SU-DHL-6 (cell line): ENCODE measurements around the gene PRKN.

Experiments used
- EZH2phosphoT487 ChIP-seq: fragments of 200-600 bp; sonication (generic), shearing (Covaris generic); conservative IDR thresholded peaks from 2 replicates; pipeline ENCODE4 v1.6.1; 2018; ENCODE audit warnings: mild to moderate bottlenecking, antibody characterized with exemption, low read length, moderate library complexity, mixed read lengths
- TF ChIP-seq, protein P1 (sequence below): fragments of 200-600 bp; sonication (generic); IDR thresholded peaks from one replicate; pipeline ENCODE4 v1.5.1; 2017; ENCODE audit warnings: antibody characterized with exemption, mild to moderate bottlenecking, low read length, moderate library complexity; ENCODE audit not compliant: insufficient read depth, poor library complexity, severe bottlenecking

DNA sequence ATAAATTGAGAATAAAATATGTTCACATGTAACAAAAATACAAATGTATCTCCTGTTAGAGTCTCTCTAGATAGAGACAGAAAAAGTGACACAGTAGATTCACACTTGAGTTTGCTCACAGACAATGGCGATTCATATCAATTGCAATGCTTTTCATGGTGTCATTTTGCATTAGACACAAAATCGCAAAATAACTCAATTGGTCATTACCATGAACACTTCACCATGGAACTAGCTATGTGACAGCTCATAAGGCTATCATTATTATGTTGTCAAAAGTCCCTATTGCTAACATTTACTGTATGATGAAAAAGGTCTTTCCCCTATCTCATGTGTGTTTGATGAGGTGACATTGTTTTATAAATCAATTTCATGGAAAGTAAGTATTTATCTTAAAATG, 1204.2 kb downstream of the PRKN start:
- TF ChIP-seq, protein P1, sequence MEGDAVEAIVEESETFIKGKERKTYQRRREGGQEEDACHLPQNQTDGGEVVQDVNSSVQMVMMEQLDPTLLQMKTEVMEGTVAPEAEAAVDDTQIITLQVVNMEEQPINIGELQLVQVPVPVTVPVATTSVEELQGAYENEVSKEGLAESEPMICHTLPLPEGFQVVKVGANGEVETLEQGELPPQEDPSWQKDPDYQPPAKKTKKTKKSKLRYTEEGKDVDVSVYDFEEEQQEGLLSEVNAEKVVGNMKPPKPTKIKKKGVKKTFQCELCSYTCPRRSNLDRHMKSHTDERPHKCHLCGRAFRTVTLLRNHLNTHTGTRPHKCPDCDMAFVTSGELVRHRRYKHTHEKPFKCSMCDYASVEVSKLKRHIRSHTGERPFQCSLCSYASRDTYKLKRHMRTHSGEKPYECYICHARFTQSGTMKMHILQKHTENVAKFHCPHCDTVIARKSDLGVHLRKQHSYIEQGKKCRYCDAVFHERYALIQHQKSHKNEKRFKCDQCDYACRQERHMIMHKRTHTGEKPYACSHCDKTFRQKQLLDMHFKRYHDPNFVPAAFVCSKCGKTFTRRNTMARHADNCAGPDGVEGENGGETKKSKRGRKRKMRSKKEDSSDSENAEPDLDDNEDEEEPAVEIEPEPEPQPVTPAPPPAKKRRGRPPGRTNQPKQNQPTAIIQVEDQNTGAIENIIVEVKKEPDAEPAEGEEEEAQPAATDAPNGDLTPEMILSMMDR = no peak
- no peak for TF ChIP-seq EZH2phosphoT487
